ENCODE results near the gene WDR93. TPM values are rescaled to one million over a fixed set of nuclear protein-coding genes. Genes with fewer than 3 reads are reported as not detected.

WDR93 gene
- total RNA-seq, 2 experiments from 2014 or later, result 0.19 TPM; not detected in 1

DNA sequence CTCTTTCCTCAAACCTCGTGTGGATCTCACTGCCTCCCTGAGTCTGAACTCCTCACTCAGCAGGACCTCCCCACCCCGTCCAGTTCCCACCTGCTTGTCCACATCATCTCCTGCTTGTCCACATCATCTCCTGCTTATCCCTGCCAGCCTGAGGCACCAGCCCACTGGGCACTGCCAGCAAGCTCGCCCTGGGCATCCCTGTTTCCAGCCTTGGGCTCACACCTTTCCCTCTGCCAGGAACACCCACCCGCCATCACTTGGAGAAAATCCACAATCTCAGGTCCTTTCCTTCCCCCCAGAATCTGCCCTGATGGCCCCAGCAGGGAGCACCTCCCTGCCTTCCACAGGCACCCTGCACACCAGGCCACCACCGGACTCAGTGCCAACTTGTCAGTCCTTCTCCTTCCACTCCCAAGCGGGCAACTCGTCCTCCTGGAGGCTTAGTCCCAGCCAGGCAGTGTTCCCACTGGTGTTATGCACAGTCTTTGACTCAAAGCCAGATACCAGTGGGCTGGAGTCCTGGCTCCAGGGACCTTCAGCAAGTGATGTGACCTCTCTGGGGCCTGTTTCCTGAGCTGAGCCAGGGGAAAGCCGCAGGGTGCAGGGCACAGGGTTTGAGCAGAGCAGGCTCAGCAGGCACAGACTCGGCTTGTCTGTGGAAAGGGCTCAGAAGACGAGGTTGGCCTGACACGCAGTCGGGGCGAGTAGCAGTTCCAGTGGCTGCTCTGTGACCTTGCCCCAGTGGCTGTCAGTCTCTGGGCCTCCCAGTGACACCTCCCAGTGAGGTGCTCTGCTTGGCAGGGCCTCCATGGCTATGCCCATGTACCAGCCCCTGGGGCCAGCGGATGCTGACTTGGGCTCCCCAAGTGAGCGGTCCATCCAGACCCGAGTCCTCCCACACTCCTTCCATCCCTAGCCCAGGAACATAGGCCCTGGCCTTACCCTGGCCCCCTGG lies 76.0 kb downstream of the WDR93 start:
- CTCF ChIA-PET (ENCODE audit: unreplicated experiment), result no interaction called here
- no peaks in the 10 kb centered on the region for H3K4me1 ChIP-seq (ENCODE audit: insufficient read depth, low read length, poor library complexity, severe bottlenecking)
- no peak overlapping the region for H3K4me2 ChIP-seq (ENCODE audit: low read length)
- H3K9me3 ChIP-seq (ENCODE audit: low read length), result no peaks in the 10 kb centered on the region
- POLR2A ChIA-PET, result interaction anchor here (0.7 kb wide), 1 partner anchor 10 kb away, joined by 5 read pairs; no protein-coding TSS in a partner anchor
- TF ChIP-seq, protein P1, sequence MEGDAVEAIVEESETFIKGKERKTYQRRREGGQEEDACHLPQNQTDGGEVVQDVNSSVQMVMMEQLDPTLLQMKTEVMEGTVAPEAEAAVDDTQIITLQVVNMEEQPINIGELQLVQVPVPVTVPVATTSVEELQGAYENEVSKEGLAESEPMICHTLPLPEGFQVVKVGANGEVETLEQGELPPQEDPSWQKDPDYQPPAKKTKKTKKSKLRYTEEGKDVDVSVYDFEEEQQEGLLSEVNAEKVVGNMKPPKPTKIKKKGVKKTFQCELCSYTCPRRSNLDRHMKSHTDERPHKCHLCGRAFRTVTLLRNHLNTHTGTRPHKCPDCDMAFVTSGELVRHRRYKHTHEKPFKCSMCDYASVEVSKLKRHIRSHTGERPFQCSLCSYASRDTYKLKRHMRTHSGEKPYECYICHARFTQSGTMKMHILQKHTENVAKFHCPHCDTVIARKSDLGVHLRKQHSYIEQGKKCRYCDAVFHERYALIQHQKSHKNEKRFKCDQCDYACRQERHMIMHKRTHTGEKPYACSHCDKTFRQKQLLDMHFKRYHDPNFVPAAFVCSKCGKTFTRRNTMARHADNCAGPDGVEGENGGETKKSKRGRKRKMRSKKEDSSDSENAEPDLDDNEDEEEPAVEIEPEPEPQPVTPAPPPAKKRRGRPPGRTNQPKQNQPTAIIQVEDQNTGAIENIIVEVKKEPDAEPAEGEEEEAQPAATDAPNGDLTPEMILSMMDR (conservative IDR thresholded peaks at IDR 0.05; ENCODE audit: low read length), result no peak
- no peaks in the 10 kb centered on the region for H3K9me2 ChIP-seq (ENCODE audit: insufficient read depth, low read length)
- H3K79me2 ChIP-seq (ENCODE audit: insufficient read depth, low read depth, low read length), result no peaks in the 10 kb centered on the region
- DNase-seq (ENCODE audit: low spot score), result no peak
- no peak overlapping the region for H2AFZ ChIP-seq (ENCODE audit: low read length)
- no TSS peak for BruUV-seq (replicated peaks)
- H3K4me3 ChIP-seq (ENCODE audit: low read depth, low read length, poor library complexity, severe bottlenecking), result no peak overlapping the region
- no peaks in the 10 kb centered on the region for H4K20me1 ChIP-seq (ENCODE audit: insufficient read depth, low read length)
- no peak overlapping the region for H3K27ac ChIP-seq (ENCODE audit: low read depth, low read length, poor library complexity, severe bottlenecking)
- H3K36me3 ChIP-seq (ENCODE audit: insufficient read depth, low read length), result no peaks in the 10 kb centered on the region
- intact Hi-C loops (cut with micrococcal nuclease; ENCODE audit: unreplicated experiment), result no loop called here

- H3K4me3 ChIP-seq (ENCODE audit: low read depth, low read length, poor library complexity, severe bottlenecking), result no peak overlapping the region
- ChIA-PET CTCF (ENCODE audit: unreplicated experiment) (no interaction called here), POLR2A (no interaction called here)
- DNase-seq (ENCODE audit: low spot score), result no peak
- BruUV-seq (replicated peaks), result no TSS peak
- no peaks in the 10 kb centered on the region for H3K9me3 ChIP-seq (ENCODE audit: low read length)
- H2AFZ ChIP-seq (ENCODE audit: low read length), result no peak overlapping the region
- H3K36me3 ChIP-seq (ENCODE audit: insufficient read depth, low read length), result no peaks in the 10 kb centered on the region
- no peak overlapping the region for H3K27ac ChIP-seq (ENCODE audit: low read depth, low read length, poor library complexity, severe bottlenecking)
- H4K20me1 ChIP-seq (ENCODE audit: insufficient read depth, low read length), result no peaks in the 10 kb centered on the region
- no peaks in the 10 kb centered on the region for H3K79me2 ChIP-seq (ENCODE audit: insufficient read depth, low read depth, low read length)
- no peaks in the 10 kb centered on the region for H3K4me1 ChIP-seq (ENCODE audit: insufficient read depth, low read length, poor library complexity, severe bottlenecking)
- no peak for TF ChIP-seq EZH2phosphoT487 (IDR thresholded peaks at IDR 0.05; ENCODE audit: borderline replicate concordance, low read depth, low read length)
- TF ChIP-seq, protein P1 (conservative IDR thresholded peaks at IDR 0.05; ENCODE audit: low read length), result no peak
- no peaks in the 10 kb centered on the region for H3K9me2 ChIP-seq (ENCODE audit: insufficient read depth, low read length)
- intact Hi-C loops (cut with micrococcal nuclease; ENCODE audit: unreplicated experiment), result no loop called here
- no peak overlapping the region for H3K4me2 ChIP-seq (ENCODE audit: low read length)
Observed at GRCh38 chr15:89767411-89767915, 76.9 kb downstream of the WDR93 start.

- Histone ChIP-seq H3K79me2 (ENCODE audit: insufficient read depth, low read depth, low read length) (no peaks in the 10 kb centered on the region), H3K36me3 (ENCODE audit: insufficient read depth, low read length) (no peaks in the 10 kb centered on the region), H3K4me3 (ENCODE audit: low read depth, low read length, poor library complexity, severe bottlenecking) (no peak overlapping the region), H4K20me1 (ENCODE audit: insufficient read depth, low read length) (no peaks in the 10 kb centered on the region), H2AFZ (ENCODE audit: low read length) (no peak overlapping the region), H3K4me2 (ENCODE audit: low read length) (no peak overlapping the region), H3K4me1 (ENCODE audit: insufficient read depth, low read length, poor library complexity, severe bottlenecking) (no peaks in the 10 kb centered on the region), H3K9me3 (ENCODE audit: low read length) (no peaks in the 10 kb centered on the region), H3K9me2 (ENCODE audit: insufficient read depth, low read length) (no peaks in the 10 kb centered on the region), H3K27ac (ENCODE audit: low read depth, low read length, poor library complexity, severe bottlenecking) (no peak overlapping the region)
- ChIA-PET CTCF (ENCODE audit: unreplicated experiment) (no interaction called here), POLR2A (no interaction called here)
- intact Hi-C loops (cut with micrococcal nuclease; ENCODE audit: unreplicated experiment), result no loop called here
- TF ChIP-seq, protein P1 (conservative IDR thresholded peaks at IDR 0.05; ENCODE audit: low read length), result no peak
- TF ChIP-seq EZH2phosphoT487 (IDR thresholded peaks at IDR 0.05; ENCODE audit: borderline replicate concordance, low read depth, low read length), result no peak
- BruUV-seq (replicated peaks), result no TSS peak
- DNase-seq (ENCODE audit: low spot score), result no peak
Observed at GRCh38 chr15:89768071-89768500, 77.5 kb downstream of the WDR93 start.

Data from OCI-LY7 (cell line).